K562 (cell line): ENCODE data around the gene GCH1. TPM values are rescaled to one million over a fixed set of nuclear protein-coding genes. Genes with fewer than 3 reads are reported as not detected.

Experiments used
- ATAC-seq: fragments of 200-7000 bp; cut with Tn5 transposase; 3 replicates; pipeline ENCODE4 v1.9.1; 2020; ENCODE audit warnings: moderate library complexity
- Bru-seq: library from RNA; stranded (reverse); fragments of 400-500 nt; gene quantifications from one replicate; lab custom pipeline; 2021; lab: Mats Ljungman, UMichigan
- BruChase-seq, 2 experiments: library from RNA; stranded (reverse); fragments of 400-500 nt; gene quantifications; one replicate each; lab custom pipeline; 2021; lab: Mats Ljungman, UMichigan
- BruUV-seq: library from RNA; stranded (reverse); fragments of 400-500 nt; replicated peaks from 2 replicates; lab custom pipeline; 2021; lab: Mats Ljungman, UMichigan
- CTCF ChIA-PET: fragments of 300-600 bp; formaldehyde crosslinking; extraction: SDS; loops from one replicate; lab custom pipeline; 2021; ENCODE audit warnings: low intra/inter-chr PET ratio; lab: Yijun Ruan, JAX
- POLR2A ChIA-PET: fragments of 300-600, 350-650 bp; sonication (Branson Sonifier 250); formaldehyde crosslinking; extraction: SDS; loops from one replicate; lab custom pipeline; 2021; ENCODE audit warnings: antibody characterized with exemption, inconsistent platforms; lab: Yijun Ruan, JAX
- DNase-seq, 4 experiments: peaks; one replicate each; pipeline versions ENCODE4 v3.0.0 to v3.0.0-alpha.2; 2011 to 2018; ENCODE audit warnings: low spot score in 3 of 4, mixed read lengths in 3 of 4; ENCODE audit errors: extremely low read depth in 1 of 4
- FAIRE-seq: peaks from 2 replicates; lab custom pipeline; 2011; peaks lifted over from hg19 to GRCh38; lab: Jason Lieb, UNC
- H2AFZ ChIP-seq: 2 replicates; pipeline ENCODE4 v1.6.0; 2011; ENCODE audit warnings: low read depth, low read length, control low read depth, inconsistent platforms
- H3K27ac ChIP-seq: fragments of 200-600 bp; 3 replicates; pipeline ENCODE4 v1.8.0; 2011; ENCODE audit warnings: low read depth, mild to moderate bottlenecking, control low read depth, inconsistent platforms, low read length, moderate library complexity, mixed read lengths; ENCODE audit errors: extremely low read depth
- H3K27me3 ChIP-seq, 2 experiments: fragments of 300-600 bp in 1 of 2; 2 replicates in 1 of 2; 3 replicates in 1 of 2; pipeline versions ENCODE4 v1.6.0 to v1.8.0; 2011; ENCODE audit warnings: inconsistent platforms in 2 of 2, low read length in 2 of 2, mild to moderate bottlenecking in 1 of 2, mixed read lengths in 1 of 2, moderate library complexity in 1 of 2; ENCODE audit not compliant: control insufficient read depth in 2 of 2, insufficient read depth in 2 of 2
- H3K36me3 ChIP-seq: fragments of 300-600 bp; 3 replicates; pipeline ENCODE4 v1.8.0; 2011; ENCODE audit warnings: mild to moderate bottlenecking, low read length, inconsistent platforms; ENCODE audit not compliant: control insufficient read depth, insufficient read depth
- H3K4me1 ChIP-seq, 2 experiments: fragments of 200-600 bp in 1 of 2; replicated peaks in 1 of 2; 2 replicates in 1 of 2; 3 replicates in 1 of 2; pipeline versions ENCODE4 v1.5.1 to v1.8.0; 2011; ENCODE audit warnings: inconsistent platforms in 2 of 2, low read length in 2 of 2, mild to moderate bottlenecking in 1 of 2, mixed read lengths in 1 of 2, moderate library complexity in 1 of 2; ENCODE audit not compliant: control insufficient read depth in 2 of 2, insufficient read depth in 2 of 2
- H3K4me2 ChIP-seq: 2 replicates; pipeline ENCODE4 v1.6.1; 2011; ENCODE audit warnings: low read length, control low read depth, inconsistent platforms, mixed read lengths; ENCODE audit not compliant: insufficient read depth
- H3K4me3 ChIP-seq: fragments of 200-600 bp; sonication (generic), shearing (Covaris generic); 2 replicates; pipeline ENCODE4 v1.5.1; 2016; ENCODE audit warnings: control low read depth, inconsistent platforms
- H3K79me2 ChIP-seq: fragments of 200-600 bp; 3 replicates; pipeline ENCODE4 v1.8.0; 2011; ENCODE audit warnings: low read length, inconsistent platforms; ENCODE audit not compliant: control insufficient read depth, insufficient read depth
- H3K9ac ChIP-seq, 2 experiments: 2 replicates each; pipeline versions ENCODE4 v1.6.0 to v1.6.1; 2011; ENCODE audit warnings: low read depth in 2 of 2, low read length in 2 of 2, control low read depth in 1 of 2, inconsistent platforms in 1 of 2, mild to moderate bottlenecking in 1 of 2, mixed read lengths in 1 of 2; ENCODE audit not compliant: insufficient read depth in 1 of 2
- H3K9me1 ChIP-seq: one replicate; pipeline ENCODE4 v1.6.0; 2011; ENCODE audit warnings: inconsistent platforms, mild to moderate bottlenecking, low read length, moderate library complexity; ENCODE audit not compliant: control insufficient read depth, insufficient read depth
- H3K9me3 ChIP-seq: replicated peaks from 2 replicates; pipeline ENCODE4 v1.5.1; 2011; ENCODE audit warnings: low read depth, low read length, inconsistent platforms; ENCODE audit not compliant: control insufficient read depth, insufficient read depth
- H4K20me1 ChIP-seq: replicated peaks from 2 replicates; pipeline ENCODE4 v1.6.1; 2011; ENCODE audit warnings: low read length, inconsistent platforms, mixed read lengths; ENCODE audit not compliant: control insufficient read depth, insufficient read depth
- CXXC5 ChIP-seq: fragments of 250-450 bp; sonication (Bioruptor Pico); IDR thresholded peaks from 2 replicates; pipeline ENCODE4 v1.8.0; 2022; ENCODE audit warnings: inconsistent platforms, mild to moderate bottlenecking, moderate library complexity
- DNMT1 ChIP-seq: fragments of 450-650 bp; IDR thresholded peaks from 2 replicates; pipeline ENCODE4 v1.6.1; 2016; ENCODE audit warnings: antibody characterized with exemption, mild to moderate bottlenecking
- PATZ1 ChIP-seq: fragments of 250-450 bp; sonication (Bioruptor Pico); IDR thresholded peaks from 2 replicates; pipeline ENCODE4 v1.5.0; 2020; ENCODE audit warnings: mild to moderate bottlenecking, borderline replicate concordance
- PBX2 ChIP-seq, 2 experiments: IDR thresholded peaks in 1 of 2; conservative IDR thresholded peaks in 1 of 2; 2 replicates each; pipeline ENCODE4 v1.6.1; 2016; ENCODE audit warnings: low read depth in 2 of 2, mild to moderate bottlenecking in 1 of 2, missing compliant biosample characterization in 1 of 2, missing genetic modification characterization in 1 of 2, moderate library complexity in 1 of 2
- PHB ChIP-seq: fragments of 250-450 bp; sonication (Bioruptor Pico); IDR thresholded peaks from 2 replicates; pipeline ENCODE4 v1.5.0; 2021
- PML ChIP-seq: IDR thresholded peaks from 2 replicates; pipeline ENCODE4 v1.6.1; 2012; ENCODE audit warnings: low read length, inconsistent platforms
- RBFOX2 ChIP-seq: fragments of 200-400 bp; formaldehyde crosslinking; IDR thresholded peaks from 2 replicates; pipeline ENCODE4 v1.6.1; 2017; ENCODE audit warnings: low read depth, mild to moderate bottlenecking, low read length, moderate library complexity
- ZFP1 ChIP-seq: fragments of 450-650 bp; formaldehyde crosslinking; IDR thresholded peaks from 2 replicates; pipeline ENCODE4 v1.4.0; 2020; ENCODE audit warnings: mild to moderate bottlenecking, mixed read lengths
- WGBS: fragments of 100-300 bp; shearing (Covaris generic); methylation state at CpG from one replicate; pipeline ENCODE4 v1.1.6; 2016; ENCODE audit warnings: low coverage, mixed read lengths; ENCODE audit not compliant: insufficient coverage; ENCODE audit errors: missing lambda C conversion rate; 5-methylcytosine and 5-hydroxymethylcytosine counted together
- in situ Hi-C: fragments of 300-500 bp; cut with MboI; formaldehyde crosslinking; loops from 4 replicates; pipeline ENCODE4 v1.15.0; 2018; ENCODE audit warnings: inconsistent platforms, mixed read lengths
- intact Hi-C: fragments of 100-400 bp; cut with micrococcal nuclease; formaldehyde crosslinking; loops from 2 replicates; pipeline ENCODE4 v1.14.2; 2022
- long read RNA-seq, 3 experiments: library from polyadenylated mRNA in 2 of 3; library from RNA in 1 of 3; unstranded in 2 of 3; stranded (forward) in 1 of 3; transcript quantifications; one replicate each; pipeline ENCODE4 v2.0.0, GENCODE V29; 2019 to 2022
- polyA minus RNA-seq, 3 experiments: library from RNA; depleted of rRNA, polyadenylated mRNA; stranded (reverse); fragments of >200 nt; gene quantifications; 2 replicates each; pipeline ENCODE4 v1.2.3, GENCODE V29; 2011
- polyA plus RNA-seq, 8 experiments: library from polyadenylated mRNA; depleted of rRNA in 4 of 8; stranded (reverse) in 5 of 8; unstranded in 3 of 8; fragments of >200 nt; fragmentation: Nextera tagmentation in 2 of 8; fragmentation: Illumina TruSeq in 1 of 8; extraction: Ambion mirVana in 2 of 8; extraction: Trizol in 1 of 8; gene quantifications; 2 replicates each; pipeline versions ENCODE4 v1.2.1 to v1.2.3, GENCODE V29; 2011 to 2014; ENCODE audit warnings: inconsistent platforms in 1 of 8, missing spikeins in 1 of 8
- total RNA-seq, 7 experiments: library from RNA; depleted of rRNA in 6 of 7; stranded (reverse); fragments of >200 nt in 6 of 7; fragmentation: Illumina TruSeq in 2 of 7; extraction: Trizol in 2 of 7; gene quantifications; 2 replicates each; pipeline versions ENCODE4 v1.2.1 to v1.2.3, GENCODE V29; 2011 to 2021; ENCODE audit warnings: low replicate concordance in 1 of 7

GCH1 gene
- total RNA-seq (2011; cell fraction: chromatin; rRNA removed; ENCODE audit: low replicate concordance), result 3.8 and 4.0 TPM in 2 replicates
- 3.8 and 4.1 TPM in 2 replicates for total RNA-seq (2011; cell fraction: nucleolus; rRNA removed)
- 2.9 and 5.3 TPM in 2 replicates for total RNA-seq (2011; cell fraction: nucleoplasm; rRNA removed)
- 5.4 and 6.8 TPM in 2 replicates for total RNA-seq (2014; rRNA removed)
- total RNA-seq (2014; rRNA removed; fragmentation: Illumina TruSeq; extraction: Trizol), result 6.5 and 7.9 TPM in 2 replicates
- 3.8 and 4.3 TPM in 2 replicates for total RNA-seq (2015; rRNA removed; fragmentation: Illumina TruSeq; extraction: Trizol)
- total RNA-seq (2021), result 7.6 and 7.9 TPM in 2 replicates
- 10.3 and 13.1 TPM in 2 replicates for polyA plus RNA-seq (2011; rRNA removed)
- 3.5 and 4.6 TPM in 2 replicates for polyA plus RNA-seq (2011; cell fraction: cytosol; rRNA removed)
- 2.3 and 2.4 TPM in 2 replicates for polyA plus RNA-seq (2011; cell fraction: nucleus; rRNA removed)
- 4.4 and 7.8 TPM in 2 replicates for polyA plus RNA-seq (2012)
- polyA plus RNA-seq (2014; fragmentation: Illumina TruSeq; extraction: Trizol), result 5.1 and 7.3 TPM in 2 replicates
- polyA plus RNA-seq (2014; fragmentation: Nextera tagmentation; extraction: Ambion mirVana), result 1 to 10 TPM; 3.9 to 4.6 TPM
- polyA plus RNA-seq (2014; rRNA removed), result 8.4 and 10.6 TPM in 2 replicates
- polyA minus RNA-seq (2011; rRNA and poly(A)+ RNA removed), result 6.1 and 6.6 TPM in 2 replicates
- 2.9 and 3.7 TPM in 2 replicates for polyA minus RNA-seq (2011; cell fraction: cytosol; rRNA and poly(A)+ RNA removed)
- 2.4 and 4.7 TPM in 2 replicates for polyA minus RNA-seq (2011; cell fraction: nucleus; rRNA and poly(A)+ RNA removed)
- percentile 55 among the genes with signal in this experiment for Bru-seq, nascent RNA
- BruChase-seq, experiment 1, labeled RNA remaining after a 2-hour chase, result percentile 58 among the genes with signal in this experiment
- percentile 59 among the genes with signal in this experiment for BruChase-seq, experiment 2, labeled RNA remaining after a 6-hour chase
- long read RNA-seq, experiment 1, transcript GCH1-207 (6 exons, 2,923 nt), result major isoform, 10 of 15 reads
- long read RNA-seq, experiment 1, partial matches to known transcripts, result 1 of 15 reads
- long read RNA-seq, experiment 1, other reads (novel, unspliced or antisense), result 3 of 15 reads
- long read RNA-seq, experiment 2, partial matches to known transcripts, result 3 of 3 reads
- long read RNA-seq, experiment 2, other reads (novel, unspliced or antisense), result 0 of 3 reads
- long read RNA-seq, experiment 3, partial matches to known transcripts, result 0 of 1 reads
- long read RNA-seq, experiment 3, other reads (novel, unspliced or antisense), result 0 of 1 reads

DNA sequence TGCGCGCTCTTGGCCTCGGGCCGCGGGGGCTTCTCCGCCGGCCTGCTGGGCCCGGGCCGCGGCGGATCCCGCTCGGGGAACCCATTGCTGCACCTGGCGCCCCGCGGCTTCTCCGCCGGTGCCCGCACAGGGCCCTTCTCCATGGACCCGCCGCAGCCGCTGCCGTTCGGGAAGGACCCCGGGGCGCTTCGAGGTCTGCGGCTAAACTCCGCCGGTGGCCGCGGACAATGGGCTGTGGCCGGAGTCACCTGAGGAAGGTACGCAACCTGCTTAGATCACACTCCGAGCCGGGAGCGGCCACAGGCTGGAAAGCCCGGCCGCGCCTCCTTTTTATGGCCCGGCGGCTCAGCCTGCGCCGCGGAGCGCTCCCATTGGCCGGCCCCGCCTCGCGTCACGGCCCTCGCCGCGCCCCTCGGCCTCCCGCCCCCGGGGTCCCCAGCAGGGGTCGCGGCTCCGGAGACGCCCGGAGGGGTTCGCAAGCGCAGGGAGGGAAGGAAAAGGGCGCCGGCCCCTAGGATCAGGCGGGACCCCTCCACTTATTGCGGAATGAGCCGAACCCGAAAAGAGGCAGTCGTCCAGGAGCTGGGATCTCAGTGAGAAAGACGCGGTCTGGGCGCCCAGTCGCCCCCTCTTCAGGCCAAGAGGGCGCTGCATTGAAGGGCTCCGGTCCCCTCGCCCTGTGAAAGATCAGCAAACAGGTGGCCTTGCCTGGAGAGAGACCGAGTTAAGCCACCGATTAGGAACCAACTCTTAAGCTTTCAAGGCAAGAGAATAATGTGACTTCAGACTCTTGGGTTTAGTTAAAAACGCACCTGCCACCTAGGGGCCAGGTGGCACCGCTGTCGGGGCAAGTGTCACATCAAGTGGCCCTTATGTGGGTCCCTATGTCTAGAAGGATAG, at the start of gene GCH1:
Gene GCH1 (minus strand): TSS at position 306 of the 900 bp plus-strand sequence. CDS start 163 bp downstream, at position 143.
- FAIRE-seq (peak; percentile 15), DNase-seq (peak; percentile 81 to 91 (median 86)), ATAC-seq (peak; percentile 96)
- intact Hi-C loops, result no loop called here
- Histone ChIP-seq H3K4me3 (peak within 1 kb of the TSS; percentile 80), H3K27ac (peak within 1 kb of the TSS; percentile 59), H3K79me2 (no peaks in the 10 kb centered on the region; the same call in 2 of the 3 replicates), H3K9me1 (no peaks in the 10 kb centered on the region), H4K20me1 (no peaks in the 10 kb centered on the region), H3K36me3 (no peaks in the 10 kb centered on the region), H3K27me3 (no peaks in the 10 kb centered on the region), H3K9me3 (no peaks in the 10 kb centered on the region), H3K4me2 (peak within 1 kb of the TSS; percentile 82), H2AFZ (peak within 1 kb of the TSS; percentile 92), H3K4me1 (peaks cover 0 to 15% of the 10 kb centered on the region in 2 experiments; a peak in 3 of 5 replicates), H3K9ac (peak within 1 kb of the TSS; percentile 70 to 91)
- TSS peak; percentile 80 for BruUV-seq
- CTCF ChIA-PET, result interaction anchor here (0.6 to 1.1 kb wide), 3 partner anchors 149 to 339 kb away, joined by 3 to 4 read pairs (median 3); partner anchors contain the start of gene MAPK1IP1L
- POLR2A ChIA-PET, result interaction anchor here (0.6 to 1.4 kb wide), 6 partner anchors 14 to 129 kb away, joined by 3 to 7 read pairs (median 3); no protein-coding TSS in a partner anchor
- WGBS, result under 1% methylated on average over 44 of the region's 83 CpGs
- in situ Hi-C loops, result no loop called here
- no peak for TF ChIP-seq ZFP1 (CRISPR knock-in tag)
- TF ChIP-seq PATZ1 (CRISPR knock-in tag), result no peak
- TF ChIP-seq RBFOX2, result peak; percentile 91
- TF ChIP-seq DNMT1, result no peak
- TF ChIP-seq PHB (CRISPR knock-in tag), result no peak
- no peak for TF ChIP-seq PBX2 (CRISPR knock-in tag; IDR thresholded peaks at IDR 0.05; ENCODE audit: low read depth)
- no peak for TF ChIP-seq PBX2 (tag; conservative IDR thresholded peaks at IDR 0.05; ENCODE audit: low read depth)
- 0 out of 2 replicates have a peak, but pooled peaks have one; percentile 35 for TF ChIP-seq PML
- peak; percentile 38 for TF ChIP-seq CXXC5
